ENCODE results near the gene RGSL1. TPM values are rescaled to one million over a fixed set of nuclear protein-coding genes. Genes with fewer than 3 reads are reported as not detected.

RGSL1 gene
- total RNA-seq, 1 donor from 2014 or later = not detected

GRCh38 chr1:182430263-182431068 lies 19.5 kb upstream of the RGSL1 start:
- DNase-seq (ENCODE audit: extremely low spot score in 2 of 2) = no peak
- Histone ChIP-seq H3K9me3 (no peaks in the 10 kb centered on the region), H3K4me3 (no peak overlapping the region), H3K27me3 (no peaks in the 10 kb centered on the region), H3K36me3 (no peaks in the 10 kb centered on the region), H3K4me1 (no peaks in the 10 kb centered on the region), H3K27ac (no peak overlapping the region)
- intact Hi-C loops (cut with DNase I) = no loop called here
- no peak for TF ChIP-seq POLR2AphosphoS5 (IDR thresholded peaks at IDR 0.05; ENCODE audit: insufficient read depth in 1 of 2, low read depth in 1 of 2)
- TF ChIP-seq CTCF (IDR thresholded peaks at IDR 0.05) = no peak
- no peak for TF ChIP-seq POLR2A (IDR thresholded peaks at IDR 0.05)

GRCh38 chr1:182431278-182431677 lies 18.7 kb upstream of the RGSL1 start:
- no peaks in the 10 kb centered on the region for H3K4me1 ChIP-seq
- no peaks in the 10 kb centered on the region for H3K9me3 ChIP-seq
- H3K27ac ChIP-seq = no peak overlapping the region
- no peaks in the 10 kb centered on the region for H3K27me3 ChIP-seq
- DNase-seq (ENCODE audit: extremely low spot score in 2 of 2) = no peak
- intact Hi-C loops (cut with DNase I) = no loop called here
- TF ChIP-seq CTCF (IDR thresholded peaks at IDR 0.05) = no peak
- no peak for TF ChIP-seq POLR2AphosphoS5 (IDR thresholded peaks at IDR 0.05; ENCODE audit: insufficient read depth in 1 of 2, low read depth in 1 of 2)
- no peaks in the 10 kb centered on the region for H3K36me3 ChIP-seq
- H3K4me3 ChIP-seq = no peak overlapping the region

- Histone ChIP-seq H3K4me3 (no peak overlapping the region), H3K4me1 (no peaks in the 10 kb centered on the region), H3K9me3 (no peaks in the 10 kb centered on the region), H3K27ac (no peak overlapping the region), H3K27me3 (no peaks in the 10 kb centered on the region), H3K36me3 (no peaks in the 10 kb centered on the region)
- intact Hi-C loops (cut with DNase I) = no loop called here
- DNase-seq (ENCODE audit: extremely low spot score in 2 of 2) = no peak
- no peak for TF ChIP-seq CTCF (IDR thresholded peaks at IDR 0.05)
- no peak for TF ChIP-seq POLR2AphosphoS5 (IDR thresholded peaks at IDR 0.05; ENCODE audit: insufficient read depth in 1 of 2, low read depth in 1 of 2)
- no peak for TF ChIP-seq POLR2A (IDR thresholded peaks at IDR 0.05)
These were observed 16.4 kb upstream of the RGSL1 start for GRCh38 chr1:182433580-182433979.

GRCh38 chr1:182438326-182438725 lies 11.6 kb upstream of the RGSL1 start:
- H3K9me3 ChIP-seq = no peaks in the 10 kb centered on the region
- H3K27me3 ChIP-seq = no peaks in the 10 kb centered on the region
- DNase-seq (ENCODE audit: extremely low spot score in 2 of 2) = no peak
- intact Hi-C loops (cut with DNase I) = no loop called here
- H3K4me1 ChIP-seq = no peaks in the 10 kb centered on the region
- no peak overlapping the region for H3K27ac ChIP-seq
- TF ChIP-seq POLR2A (IDR thresholded peaks at IDR 0.05) (no peak), POLR2AphosphoS5 (IDR thresholded peaks at IDR 0.05; ENCODE audit: insufficient read depth in 1 of 2, low read depth in 1 of 2) (no peak), CTCF (IDR thresholded peaks at IDR 0.05) (no peak)
- H3K4me3 ChIP-seq = no peak overlapping the region
- no peaks in the 10 kb centered on the region for H3K36me3 ChIP-seq

GRCh38 chr1:182441719-182442118 lies 8.2 kb upstream of the RGSL1 start:
- Histone ChIP-seq H3K4me3 (no peak overlapping the region), H3K9me3 (no peaks in the 10 kb centered on the region), H3K4me1 (no peaks in the 10 kb centered on the region), H3K27me3 (no peaks in the 10 kb centered on the region), H3K27ac (no peak overlapping the region), H3K36me3 (no peaks in the 10 kb centered on the region)
- TF ChIP-seq POLR2AphosphoS5 (IDR thresholded peaks at IDR 0.05; ENCODE audit: insufficient read depth in 1 of 2, low read depth in 1 of 2) (no peak), CTCF (IDR thresholded peaks at IDR 0.05) (no peak), POLR2A (IDR thresholded peaks at IDR 0.05) (no peak)
- peak; percentile 56 to 77 for DNase-seq (ENCODE audit: extremely low spot score in 2 of 2)
- intact Hi-C loops (cut with DNase I) = no loop called here

All from vagina (tissue), 2 donors.